K562 (cell line): ENCODE results near the gene DNAI7. TPM values are rescaled to one million over a fixed set of nuclear protein-coding genes. Genes with fewer than 3 reads are reported as not detected.

Source experiments
- ARID1B ChIP-seq: fragments of 450-650 bp; IDR thresholded peaks from 2 replicates; pipeline ENCODE4 v1.6.1; 2016; ENCODE audit warnings: antibody characterized with exemption, mild to moderate bottlenecking, inconsistent platforms
- GTF2F1 ChIP-seq: IDR thresholded peaks from 2 replicates; pipeline ENCODE4 v1.6.1; 2011; ENCODE audit warnings: low read depth, low read length, improper control_type of control experiment
- KDM2B ChIP-seq: fragments of 250-450 bp; sonication (Bioruptor Pico); IDR thresholded peaks from 2 replicates; pipeline ENCODE4 v1.8.0; 2021; ENCODE audit warnings: mild to moderate bottlenecking, moderate library complexity
- MYNN ChIP-seq, 2 experiments: sonication (generic); formaldehyde crosslinking in 1 of 2; IDR thresholded peaks; 2 replicates each; pipeline versions ENCODE4 v1.5.0 to v1.6.1; 2016 to 2020; ENCODE audit warnings: antibody characterized with exemption in 1 of 2, missing genetic modification reagents in 1 of 2
- RCOR1 ChIP-seq, 2 experiments: IDR thresholded peaks; 2 replicates each; pipeline ENCODE4 v1.6.1; 2012; ENCODE audit warnings: low read depth in 2 of 2, low read length in 2 of 2, borderline replicate concordance in 1 of 2, improper control_type of control experiment in 1 of 2
- SIN3B ChIP-seq: fragments of 450-650 bp; IDR thresholded peaks from 2 replicates; pipeline ENCODE4 v1.6.1; 2017; ENCODE audit warnings: low read depth, mild to moderate bottlenecking, moderate library complexity
- SP1 ChIP-seq: sonication (generic); formaldehyde crosslinking; IDR thresholded peaks from 2 replicates; pipeline ENCODE4 v1.8.1; 2022; ENCODE audit warnings: mild to moderate bottlenecking, missing genetic modification reagents
- TAF9B ChIP-seq: fragments of 450-650 bp; IDR thresholded peaks from 2 replicates; pipeline ENCODE4 v1.6.1; 2018; ENCODE audit warnings: mild to moderate bottlenecking; ENCODE audit not compliant: partially characterized antibody
- TAL1 ChIP-seq: fragments of 450-650 bp; IDR thresholded peaks from 2 replicates; pipeline ENCODE4 v1.6.1; 2016; ENCODE audit warnings: mild to moderate bottlenecking
- TCF7 ChIP-seq: sonication (generic); IDR thresholded peaks from 2 replicates; pipeline ENCODE4 v1.6.1; 2016; ENCODE audit warnings: antibody characterized with exemption, borderline replicate concordance
- TEAD2 ChIP-seq: fragments of 450-650 bp; IDR thresholded peaks from 2 replicates; pipeline ENCODE4 v1.6.1; 2016; ENCODE audit warnings: missing genetic modification characterization, control low read depth, missing compliant biosample characterization
- THAP7 ChIP-seq: fragments of 250-450 bp; sonication (Bioruptor Pico); IDR thresholded peaks from 2 replicates; pipeline ENCODE4 v1.5.0; 2021
- TRIM24 ChIP-seq, 2 experiments: fragments of 450-650 bp; IDR thresholded peaks; 2 replicates each; pipeline ENCODE4 v1.6.1; 2016
- YBX1 ChIP-seq: fragments of 450-650 bp; IDR thresholded peaks from 2 replicates; pipeline ENCODE4 v1.7.1; 2016; ENCODE audit warnings: mild to moderate bottlenecking
- ZKSCAN1 ChIP-seq: fragments of 150-350 bp; IDR thresholded peaks from 2 replicates; pipeline ENCODE4 v1.6.1; 2016; ENCODE audit warnings: low read depth, low read length
- ZKSCAN3 ChIP-seq: fragments of 250-450 bp; sonication (Bioruptor Pico); IDR thresholded peaks from 2 replicates; pipeline ENCODE4 v1.4.0; 2020
- ZNF217 ChIP-seq: sonication (generic); formaldehyde crosslinking; IDR thresholded peaks from 2 replicates; pipeline ENCODE4 v1.8.0; 2022; ENCODE audit warnings: mild to moderate bottlenecking, missing genetic modification reagents
- ZSCAN29 ChIP-seq: fragments of 450-650 bp; IDR thresholded peaks from 2 replicates; pipeline ENCODE4 v1.6.1; 2017
- polyA plus RNA-seq, 8 experiments: library from polyadenylated mRNA; depleted of rRNA in 4 of 8; stranded (reverse) in 5 of 8; unstranded in 3 of 8; fragments of >200 nt; fragmentation: Nextera tagmentation in 2 of 8; fragmentation: Illumina TruSeq in 1 of 8; extraction: Ambion mirVana in 2 of 8; extraction: Trizol in 1 of 8; gene quantifications; 2 replicates each; pipeline versions ENCODE4 v1.2.1 to v1.2.3, GENCODE V29; 2011 to 2014; ENCODE audit warnings: inconsistent platforms in 1 of 8, missing spikeins in 1 of 8
- total RNA-seq, 7 experiments: library from RNA; depleted of rRNA in 6 of 7; stranded (reverse); fragments of >200 nt in 6 of 7; fragmentation: Illumina TruSeq in 2 of 7; extraction: Trizol in 2 of 7; gene quantifications; 2 replicates each; pipeline versions ENCODE4 v1.2.1 to v1.2.3, GENCODE V29; 2011 to 2021; ENCODE audit warnings: low replicate concordance in 1 of 7
- TF ChIP-seq, protein P1 (sequence below), 2 experiments: fragments of 450-650 bp in 1 of 2; sonication (generic) in 1 of 2; formaldehyde crosslinking; conservative IDR thresholded peaks; 2 replicates each; pipeline versions ENCODE4 v1.4.0 to v1.8.1; 2020 to 2022; ENCODE audit warnings: mild to moderate bottlenecking in 1 of 2, missing genetic modification reagents in 1 of 2
- TF ChIP-seq, protein P2 (sequence below): sonication (generic); formaldehyde crosslinking; IDR thresholded peaks from 2 replicates; pipeline ENCODE4 v1.8.0; 2022; ENCODE audit warnings: mild to moderate bottlenecking, missing genetic modification reagents, borderline replicate concordance
- TF ChIP-seq, protein P3 (sequence below): fragments of 450-650 bp; IDR thresholded peaks from 2 replicates; pipeline ENCODE4 v1.6.1; 2017; ENCODE audit warnings: antibody characterized with exemption, mild to moderate bottlenecking
- TF ChIP-seq, protein P4 (sequence below): sonication (generic); formaldehyde crosslinking; IDR thresholded peaks from 2 replicates; pipeline ENCODE4 v1.8.1; 2023; ENCODE audit warnings: mild to moderate bottlenecking, missing genetic modification reagents, moderate library complexity

The DNAI7 gene
- total and polyA plus RNA-seq, 9 of the 15 experiments (the other 6 are each of a cell fraction or from before 2014, with no cell fraction given), result 0.06 to 0.76 (median 0.17) TPM; not detected in 1

DNA sequence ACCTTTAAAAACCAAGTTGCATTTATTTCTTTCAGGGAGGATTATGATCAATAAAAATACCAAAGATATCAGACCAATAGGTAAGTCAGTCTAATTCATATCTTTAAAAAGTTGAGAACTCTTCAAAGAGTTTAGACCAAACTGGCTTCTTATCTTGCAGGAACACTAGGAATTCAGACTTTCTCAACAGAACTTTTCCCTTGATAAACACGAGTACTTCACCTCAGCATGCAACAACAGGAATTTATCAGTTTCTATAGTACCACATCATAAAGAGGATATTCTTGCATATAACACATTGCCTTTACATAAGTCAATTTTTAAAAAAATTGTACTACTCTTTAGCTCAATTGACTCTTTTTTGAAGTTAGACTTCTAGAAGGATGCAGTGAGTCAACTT lies 68.2 kb downstream of the DNAI7 start (continued):
- TF ChIP-seq GTF2F1, result no peak
- TF ChIP-seq KDM2B (CRISPR knock-in tag), result no peak
- peak; percentile 42; the same call in 1 of the 2 replicates for TF ChIP-seq ARID1B
- TF ChIP-seq MYNN (IDR thresholded peaks at IDR 0.05), result no peak
- TF ChIP-seq MYNN (CRISPR knock-in tag; IDR thresholded peaks at IDR 0.05), result no peak
- TF ChIP-seq YBX1, result no peak
- no peak for TF ChIP-seq TEAD2 (tag)
- no peak for TF ChIP-seq ZSCAN29
- TF ChIP-seq ZNF217 (CRISPR knock-in tag), result no peak
- TF ChIP-seq, protein P1, sequence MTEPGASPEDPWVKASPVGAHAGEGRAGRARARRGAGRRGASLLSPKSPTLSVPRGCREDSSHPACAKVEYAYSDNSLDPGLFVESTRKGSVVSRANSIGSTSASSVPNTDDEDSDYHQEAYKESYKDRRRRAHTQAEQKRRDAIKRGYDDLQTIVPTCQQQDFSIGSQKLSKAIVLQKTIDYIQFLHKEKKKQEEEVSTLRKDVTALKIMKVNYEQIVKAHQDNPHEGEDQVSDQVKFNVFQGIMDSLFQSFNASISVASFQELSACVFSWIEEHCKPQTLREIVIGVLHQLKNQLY (CRISPR knock-in tag; conservative IDR thresholded peaks at IDR 0.05), result no peak
- TF ChIP-seq, protein P2, sequence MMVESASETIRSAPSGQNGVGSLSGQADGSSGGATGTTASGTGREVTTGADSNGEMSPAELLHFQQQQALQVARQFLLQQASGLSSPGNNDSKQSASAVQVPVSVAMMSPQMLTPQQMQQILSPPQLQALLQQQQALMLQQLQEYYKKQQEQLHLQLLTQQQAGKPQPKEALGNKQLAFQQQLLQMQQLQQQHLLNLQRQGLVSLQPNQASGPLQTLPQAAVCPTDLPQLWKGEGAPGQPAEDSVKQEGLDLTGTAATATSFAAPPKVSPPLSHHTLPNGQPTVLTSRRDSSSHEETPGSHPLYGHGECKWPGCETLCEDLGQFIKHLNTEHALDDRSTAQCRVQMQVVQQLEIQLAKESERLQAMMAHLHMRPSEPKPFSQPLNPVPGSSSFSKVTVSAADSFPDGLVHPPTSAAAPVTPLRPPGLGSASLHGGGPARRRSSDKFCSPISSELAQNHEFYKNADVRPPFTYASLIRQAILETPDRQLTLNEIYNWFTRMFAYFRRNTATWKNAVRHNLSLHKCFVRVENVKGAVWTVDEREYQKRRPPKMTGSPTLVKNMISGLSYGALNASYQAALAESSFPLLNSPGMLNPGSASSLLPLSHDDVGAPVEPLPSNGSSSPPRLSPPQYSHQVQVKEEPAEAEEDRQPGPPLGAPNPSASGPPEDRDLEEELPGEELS (CRISPR knock-in tag), result no peak
- TF ChIP-seq TAF9B, result no peak
- TF ChIP-seq SIN3B, result no peak
- TF ChIP-seq ZKSCAN1, result no peak
- TF ChIP-seq THAP7, result no peak
- TF ChIP-seq ZKSCAN3 (CRISPR knock-in tag), result no peak
- TF ChIP-seq TRIM24 (IDR thresholded peaks at IDR 0.05), result no peak
- TF ChIP-seq TCF7, result no peak
- TF ChIP-seq, protein P3, sequence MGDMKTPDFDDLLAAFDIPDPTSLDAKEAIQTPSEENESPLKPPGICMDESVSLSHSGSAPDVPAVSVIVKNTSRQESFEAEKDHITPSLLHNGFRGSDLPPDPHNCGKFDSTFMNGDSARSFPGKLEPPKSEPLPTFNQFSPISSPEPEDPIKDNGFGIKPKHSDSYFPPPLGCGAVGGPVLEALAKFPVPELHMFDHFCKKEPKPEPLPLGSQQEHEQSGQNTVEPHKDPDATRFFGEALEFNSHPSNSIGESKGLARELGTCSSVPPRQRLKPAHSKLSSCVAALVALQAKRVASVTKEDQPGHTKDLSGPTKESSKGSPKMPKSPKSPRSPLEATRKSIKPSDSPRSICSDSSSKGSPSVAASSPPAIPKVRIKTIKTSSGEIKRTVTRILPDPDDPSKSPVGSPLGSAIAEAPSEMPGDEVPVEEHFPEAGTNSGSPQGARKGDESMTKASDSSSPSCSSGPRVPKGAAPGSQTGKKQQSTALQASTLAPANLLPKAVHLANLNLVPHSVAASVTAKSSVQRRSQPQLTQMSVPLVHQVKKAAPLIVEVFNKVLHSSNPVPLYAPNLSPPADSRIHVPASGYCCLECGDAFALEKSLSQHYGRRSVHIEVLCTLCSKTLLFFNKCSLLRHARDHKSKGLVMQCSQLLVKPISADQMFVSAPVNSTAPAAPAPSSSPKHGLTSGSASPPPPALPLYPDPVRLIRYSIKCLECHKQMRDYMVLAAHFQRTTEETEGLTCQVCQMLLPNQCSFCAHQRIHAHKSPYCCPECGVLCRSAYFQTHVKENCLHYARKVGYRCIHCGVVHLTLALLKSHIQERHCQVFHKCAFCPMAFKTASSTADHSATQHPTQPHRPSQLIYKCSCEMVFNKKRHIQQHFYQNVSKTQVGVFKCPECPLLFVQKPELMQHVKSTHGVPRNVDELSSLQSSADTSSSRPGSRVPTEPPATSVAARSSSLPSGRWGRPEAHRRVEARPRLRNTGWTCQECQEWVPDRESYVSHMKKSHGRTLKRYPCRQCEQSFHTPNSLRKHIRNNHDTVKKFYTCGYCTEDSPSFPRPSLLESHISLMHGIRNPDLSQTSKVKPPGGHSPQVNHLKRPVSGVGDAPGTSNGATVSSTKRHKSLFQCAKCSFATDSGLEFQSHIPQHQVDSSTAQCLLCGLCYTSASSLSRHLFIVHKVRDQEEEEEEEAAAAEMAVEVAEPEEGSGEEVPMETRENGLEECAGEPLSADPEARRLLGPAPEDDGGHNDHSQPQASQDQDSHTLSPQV, result no peak
- TF ChIP-seq SP1 (CRISPR knock-in tag), result no peak
- TF ChIP-seq TAL1, result peak; percentile 41; the same call in 1 of the 2 replicates
- no peak for TF ChIP-seq RCOR1 (IDR thresholded peaks at IDR 0.05; ENCODE audit: borderline replicate concordance in 1 of 2, low read depth in 2 of 2, low read length in 2 of 2)
- TF ChIP-seq, protein P4, sequence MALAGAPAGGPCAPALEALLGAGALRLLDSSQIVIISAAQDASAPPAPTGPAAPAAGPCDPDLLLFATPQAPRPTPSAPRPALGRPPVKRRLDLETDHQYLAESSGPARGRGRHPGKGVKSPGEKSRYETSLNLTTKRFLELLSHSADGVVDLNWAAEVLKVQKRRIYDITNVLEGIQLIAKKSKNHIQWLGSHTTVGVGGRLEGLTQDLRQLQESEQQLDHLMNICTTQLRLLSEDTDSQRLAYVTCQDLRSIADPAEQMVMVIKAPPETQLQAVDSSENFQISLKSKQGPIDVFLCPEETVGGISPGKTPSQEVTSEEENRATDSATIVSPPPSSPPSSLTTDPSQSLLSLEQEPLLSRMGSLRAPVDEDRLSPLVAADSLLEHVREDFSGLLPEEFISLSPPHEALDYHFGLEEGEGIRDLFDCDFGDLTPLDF (CRISPR knock-in tag), result no peak
